Activated naive CD8-positive, alpha-beta T cell treated with anti-CD3 and anti-CD28 coated beads, Interleukin-2, amount 50 U/mL, for 24 hours (primary cell): Measurements from ENCODE around the gene SEMA3D.

Experiments
- ATAC-seq: fragments of 150-1000 bp; cut with Tn5 transposase; one replicate; pipeline ENCODE4 v1.10.0; 2021
- DNase-seq: peaks from one replicate; pipeline ENCODE4 v3.0.0; 2021
- H3K27ac Mint-ChIP-seq: one replicate; pipeline ENCODE4 v1.8.0; 2021; ENCODE audit warnings: mild to moderate bottlenecking, mixed read lengths
- H3K27me3 Mint-ChIP-seq: one replicate; pipeline ENCODE4 v1.8.0; 2021; ENCODE audit warnings: mixed read lengths
- H3K36me3 Mint-ChIP-seq: one replicate; pipeline ENCODE4 v1.8.0; 2021; ENCODE audit warnings: low read depth, mixed read lengths
- H3K4me1 Mint-ChIP-seq: one replicate; pipeline ENCODE4 v1.8.0; 2021; ENCODE audit warnings: mixed read lengths
- H3K4me3 Mint-ChIP-seq: one replicate; pipeline ENCODE4 v1.8.0; 2021; ENCODE audit warnings: mild to moderate bottlenecking, moderate library complexity, mixed read lengths
- H3K9me3 Mint-ChIP-seq: one replicate; pipeline ENCODE4 v1.8.0; 2021; ENCODE audit warnings: mixed read lengths

Gene SEMA3D

GRCh38 chr7:85030893-85031292 is 156.0 kb downstream of the SEMA3D start:
- H3K27me3 Mint-ChIP-seq = no peaks in the 10 kb centered on the region
- no peak for ATAC-seq
- H3K9me3 Mint-ChIP-seq = no peaks in the 10 kb centered on the region
- no peak for DNase-seq
- H3K4me3 Mint-ChIP-seq = no peak overlapping the region
- no peaks in the 10 kb centered on the region for H3K4me1 Mint-ChIP-seq
- no peak overlapping the region for H3K27ac Mint-ChIP-seq
- H3K36me3 Mint-ChIP-seq = no peaks in the 10 kb centered on the region

GRCh38 chr7:85025312-85025756 is 161.5 kb downstream of the SEMA3D start:
- no peak overlapping the region for H3K27ac Mint-ChIP-seq
- peaks cover 3% of the 10 kb centered on the region for H3K27me3 Mint-ChIP-seq
- no peaks in the 10 kb centered on the region for H3K4me1 Mint-ChIP-seq
- H3K4me3 Mint-ChIP-seq = no peak overlapping the region
- H3K36me3 Mint-ChIP-seq = no peaks in the 10 kb centered on the region
- DNase-seq (no peak), ATAC-seq (no peak)
- no peaks in the 10 kb centered on the region for H3K9me3 Mint-ChIP-seq

GRCh38 chr7:85023916-85024315 is 162.9 kb downstream of the SEMA3D start:
- Mint-ChIP-seq H3K4me1 (no peaks in the 10 kb centered on the region), H3K36me3 (no peaks in the 10 kb centered on the region), H3K27ac (no peak overlapping the region), H3K4me3 (no peak overlapping the region), H3K9me3 (no peaks in the 10 kb centered on the region), H3K27me3 (peaks cover 3% of the 10 kb centered on the region)
- ATAC-seq = no peak
- DNase-seq = no peak

GRCh38 chr7:85023066-85023712 is 163.7 kb downstream of the SEMA3D start:
- no peak for ATAC-seq
- Mint-ChIP-seq H3K4me3 (no peak overlapping the region), H3K27ac (no peak overlapping the region), H3K9me3 (no peaks in the 10 kb centered on the region), H3K36me3 (no peaks in the 10 kb centered on the region), H3K4me1 (no peaks in the 10 kb centered on the region), H3K27me3 (peaks cover 3% of the 10 kb centered on the region)
- peak; percentile 10 for DNase-seq

- H3K27me3 Mint-ChIP-seq = peaks cover 3% of the 10 kb centered on the region
- DNase-seq (no peak), ATAC-seq (no peak)
- H3K9me3 Mint-ChIP-seq = no peaks in the 10 kb centered on the region
- H3K27ac Mint-ChIP-seq = no peak overlapping the region
- H3K4me1 Mint-ChIP-seq = no peaks in the 10 kb centered on the region
- no peak overlapping the region for H3K4me3 Mint-ChIP-seq
- no peaks in the 10 kb centered on the region for H3K36me3 Mint-ChIP-seq
Observed at GRCh38 chr7:85022064-85022697, 164.7 kb downstream of the SEMA3D start.

GRCh38 chr7:85021101-85021704 is 165.7 kb downstream of the SEMA3D start:
- Mint-ChIP-seq H3K4me1 (no peaks in the 10 kb centered on the region), H3K9me3 (no peaks in the 10 kb centered on the region), H3K36me3 (no peaks in the 10 kb centered on the region), H3K27me3 (peaks cover 3% of the 10 kb centered on the region), H3K4me3 (no peak overlapping the region), H3K27ac (no peak overlapping the region)
- DNase-seq (no peak), ATAC-seq (no peak)

- H3K4me1 Mint-ChIP-seq = no peaks in the 10 kb centered on the region
- ATAC-seq (no peak), DNase-seq (no peak)
- no peak overlapping the region for H3K4me3 Mint-ChIP-seq
- H3K27me3 Mint-ChIP-seq = peaks cover 3% of the 10 kb centered on the region
- no peaks in the 10 kb centered on the region for H3K36me3 Mint-ChIP-seq
- H3K27ac Mint-ChIP-seq = no peak overlapping the region
- no peaks in the 10 kb centered on the region for H3K9me3 Mint-ChIP-seq
Observed at GRCh38 chr7:85019778-85020177, 167.1 kb downstream of the SEMA3D start.

- ATAC-seq = no peak
- Mint-ChIP-seq H3K4me1 (no peaks in the 10 kb centered on the region), H3K27ac (no peak overlapping the region), H3K9me3 (no peaks in the 10 kb centered on the region), H3K27me3 (peaks cover 3% of the 10 kb centered on the region), H3K36me3 (no peaks in the 10 kb centered on the region), H3K4me3 (no peak overlapping the region)
- DNase-seq = no peak
Observed at GRCh38 chr7:85019176-85019575, 167.7 kb downstream of the SEMA3D start.

GRCh38 chr7:85018498-85018897 is 168.4 kb downstream of the SEMA3D start:
- ATAC-seq (no peak), DNase-seq (no peak)
- Mint-ChIP-seq H3K36me3 (no peaks in the 10 kb centered on the region), H3K27me3 (peaks cover 3% of the 10 kb centered on the region), H3K9me3 (no peaks in the 10 kb centered on the region), H3K4me3 (no peak overlapping the region), H3K4me1 (no peaks in the 10 kb centered on the region), H3K27ac (no peak overlapping the region)

- ATAC-seq (no peak), DNase-seq (no peak)
- Mint-ChIP-seq H3K36me3 (no peaks in the 10 kb centered on the region), H3K9me3 (no peaks in the 10 kb centered on the region), H3K4me1 (no peaks in the 10 kb centered on the region), H3K4me3 (no peak overlapping the region), H3K27ac (no peak overlapping the region), H3K27me3 (no peaks in the 10 kb centered on the region)
Observed at GRCh38 chr7:85016286-85016685, 170.6 kb downstream of the SEMA3D start.

GRCh38 chr7:85014936-85015660 is 171.8 kb downstream of the SEMA3D start:
- Mint-ChIP-seq H3K36me3 (no peaks in the 10 kb centered on the region), H3K27me3 (no peaks in the 10 kb centered on the region), H3K4me3 (no peak overlapping the region), H3K27ac (no peak overlapping the region), H3K9me3 (no peaks in the 10 kb centered on the region), H3K4me1 (no peaks in the 10 kb centered on the region)
- ATAC-seq (no peak), DNase-seq (no peak)

- no peak overlapping the region for H3K27ac Mint-ChIP-seq
- H3K4me3 Mint-ChIP-seq = no peak overlapping the region
- no peaks in the 10 kb centered on the region for H3K36me3 Mint-ChIP-seq
- no peaks in the 10 kb centered on the region for H3K9me3 Mint-ChIP-seq
- H3K27me3 Mint-ChIP-seq = no peaks in the 10 kb centered on the region
- DNase-seq (no peak), ATAC-seq (no peak)
- H3K4me1 Mint-ChIP-seq = no peaks in the 10 kb centered on the region
Observed at GRCh38 chr7:85011127-85011526, 175.7 kb downstream of the SEMA3D start.

GRCh38 chr7:85010306-85010705 is 176.6 kb downstream of the SEMA3D start:
- no peak for ATAC-seq
- no peak overlapping the region for H3K4me3 Mint-ChIP-seq

GRCh38 chr7:85006754-85007153 is 180.1 kb downstream of the SEMA3D start:
- Mint-ChIP-seq H3K4me1 (no peaks in the 10 kb centered on the region), H3K9me3 (no peaks in the 10 kb centered on the region), H3K27me3 (no peaks in the 10 kb centered on the region), H3K27ac (no peak overlapping the region), H3K36me3 (no peaks in the 10 kb centered on the region), H3K4me3 (no peak overlapping the region)
- no peak for ATAC-seq
- DNase-seq = no peak

More at GRCh38 chr7:85010306-85010705, 176.6 kb downstream of the SEMA3D start:
- no peaks in the 10 kb centered on the region for H3K9me3 Mint-ChIP-seq
- H3K36me3 Mint-ChIP-seq = no peaks in the 10 kb centered on the region
- H3K27ac Mint-ChIP-seq = no peak overlapping the region
- no peaks in the 10 kb centered on the region for H3K27me3 Mint-ChIP-seq
- DNase-seq = no peak
- no peaks in the 10 kb centered on the region for H3K4me1 Mint-ChIP-seq

GRCh38 chr7:85004402-85004801 is 182.5 kb downstream of the SEMA3D start:
- Mint-ChIP-seq H3K4me1 (no peaks in the 10 kb centered on the region), H3K27ac (no peak overlapping the region), H3K9me3 (no peaks in the 10 kb centered on the region), H3K4me3 (no peak overlapping the region), H3K36me3 (no peaks in the 10 kb centered on the region), H3K27me3 (no peaks in the 10 kb centered on the region)
- ATAC-seq = no peak
- DNase-seq = no peak
